GM12892 (cell line): ENCODE data around the gene CAB39L.

Source experiments
- POLR2A ChIP-seq: IDR thresholded peaks from 2 replicates; pipeline ENCODE4 v1.6.1; 2011; ENCODE audit warnings: low read depth, low read length, control low read depth
- POLR2AphosphoS5 ChIP-seq: IDR thresholded peaks from 2 replicates; pipeline ENCODE4 v1.6.1; 2011; ENCODE audit warnings: low read depth, low read length, control low read depth

- no peak for TF ChIP-seq POLR2AphosphoS5
- no peak for TF ChIP-seq POLR2A
These were observed 92.0 kb downstream of the CAB39L start for GRCh38 chr13:49351871-49352270.
